ENCODE measurements around the gene KCNJ16.
A peak's percentile ranks its signal among the peaks of the same experiment; 100 is the strongest.

DNA sequence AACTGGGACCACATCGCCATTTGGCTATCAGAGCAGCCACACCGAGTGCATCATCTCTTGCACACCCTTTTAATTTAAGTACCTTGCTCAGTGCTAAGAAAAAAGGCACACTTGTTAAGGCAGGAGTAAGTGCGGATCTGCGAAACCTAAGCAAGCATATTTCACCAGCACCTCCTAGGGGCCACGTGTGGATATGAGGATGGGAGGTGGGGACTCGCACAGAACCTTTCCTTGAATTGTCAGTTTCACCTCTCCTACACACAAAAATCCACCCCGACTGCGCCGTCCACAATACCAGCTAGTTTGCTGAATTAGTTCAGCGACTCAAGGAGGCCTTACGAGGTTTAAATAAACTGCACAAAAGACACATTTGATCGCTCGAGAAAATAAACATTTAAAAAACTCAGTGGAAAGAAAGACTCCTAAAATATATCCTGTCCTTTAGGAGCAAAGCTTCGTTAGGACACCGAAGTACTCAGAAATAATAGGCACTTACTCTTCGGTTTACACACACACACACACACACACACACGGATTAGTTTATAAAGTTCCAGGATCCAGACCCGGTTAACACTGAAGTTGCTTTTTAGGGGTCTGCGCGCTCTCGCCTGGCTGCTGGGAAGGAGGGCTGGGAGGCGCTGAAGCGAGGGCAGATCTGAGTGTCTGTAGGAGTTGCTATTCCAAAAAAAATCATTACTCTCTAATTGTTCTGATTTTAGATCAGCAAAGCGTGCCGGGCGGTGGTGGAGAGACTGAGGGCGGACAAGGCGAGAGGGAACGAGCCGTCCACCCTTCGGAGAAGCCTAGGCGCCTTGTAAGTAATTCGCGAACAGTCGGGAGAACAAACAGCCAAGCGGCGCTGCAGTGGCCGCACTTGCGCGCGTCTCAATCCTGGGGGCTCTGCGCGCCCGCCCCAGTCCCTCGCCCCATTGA lies 93.3 kb downstream of the KCNJ16 start:
- TF ChIP-seq, protein P1, sequence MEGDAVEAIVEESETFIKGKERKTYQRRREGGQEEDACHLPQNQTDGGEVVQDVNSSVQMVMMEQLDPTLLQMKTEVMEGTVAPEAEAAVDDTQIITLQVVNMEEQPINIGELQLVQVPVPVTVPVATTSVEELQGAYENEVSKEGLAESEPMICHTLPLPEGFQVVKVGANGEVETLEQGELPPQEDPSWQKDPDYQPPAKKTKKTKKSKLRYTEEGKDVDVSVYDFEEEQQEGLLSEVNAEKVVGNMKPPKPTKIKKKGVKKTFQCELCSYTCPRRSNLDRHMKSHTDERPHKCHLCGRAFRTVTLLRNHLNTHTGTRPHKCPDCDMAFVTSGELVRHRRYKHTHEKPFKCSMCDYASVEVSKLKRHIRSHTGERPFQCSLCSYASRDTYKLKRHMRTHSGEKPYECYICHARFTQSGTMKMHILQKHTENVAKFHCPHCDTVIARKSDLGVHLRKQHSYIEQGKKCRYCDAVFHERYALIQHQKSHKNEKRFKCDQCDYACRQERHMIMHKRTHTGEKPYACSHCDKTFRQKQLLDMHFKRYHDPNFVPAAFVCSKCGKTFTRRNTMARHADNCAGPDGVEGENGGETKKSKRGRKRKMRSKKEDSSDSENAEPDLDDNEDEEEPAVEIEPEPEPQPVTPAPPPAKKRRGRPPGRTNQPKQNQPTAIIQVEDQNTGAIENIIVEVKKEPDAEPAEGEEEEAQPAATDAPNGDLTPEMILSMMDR (conservative IDR thresholded peaks at IDR 0.05), result peak; percentile 47
- no peak for TF ChIP-seq ZFX (IDR thresholded peaks at IDR 0.05)
